Duodenal mucosa (tissue), 2 donors: ENCODE measurements around the gene PXDC1.
"Not testable (repeated sequence)": the region's sequence is repeated elsewhere in the genome, so short reads cannot be mapped to it uniquely, and the experiment has no call there.

ENCODE experiments used
- H3K27ac ChIP-seq: one replicate; pipeline ENCODE4 v1.7.0; 2013; ENCODE audit warnings: low read depth, low read length
- H3K27me3 ChIP-seq, 2 donors: one replicate each; pipeline ENCODE4 v1.7.0; 2013; ENCODE audit warnings: low read length in 2 of 2, control low read depth in 1 of 2; ENCODE audit not compliant: insufficient read depth in 2 of 2, control insufficient read depth in 1 of 2
- H3K36me3 ChIP-seq, 2 donors: one replicate each; pipeline ENCODE4 v1.7.0; 2013; ENCODE audit warnings: low read length in 2 of 2, control low read depth in 1 of 2; ENCODE audit not compliant: insufficient read depth in 2 of 2, control insufficient read depth in 1 of 2
- H3K4me1 ChIP-seq, 2 donors: one replicate each; pipeline ENCODE4 v1.7.0; 2013; ENCODE audit warnings: low read length in 2 of 2, control low read depth in 1 of 2; ENCODE audit not compliant: insufficient read depth in 2 of 2, control insufficient read depth in 1 of 2
- H3K4me3 ChIP-seq, 2 donors: one replicate each; pipeline ENCODE4 v1.7.0; 2013; ENCODE audit warnings: low read length in 2 of 2, low read depth in 1 of 2
- H3K9ac ChIP-seq, 2 donors: one replicate each; pipeline ENCODE4 v1.7.0; 2013; ENCODE audit warnings: low read length in 2 of 2, low read depth in 1 of 2
- H3K9me3 ChIP-seq, 2 donors: one replicate each; pipeline ENCODE4 v1.7.0; 2013; ENCODE audit warnings: low read length in 2 of 2, control low read depth in 1 of 2; ENCODE audit not compliant: control insufficient read depth in 1 of 2

Gene PXDC1

DNA sequence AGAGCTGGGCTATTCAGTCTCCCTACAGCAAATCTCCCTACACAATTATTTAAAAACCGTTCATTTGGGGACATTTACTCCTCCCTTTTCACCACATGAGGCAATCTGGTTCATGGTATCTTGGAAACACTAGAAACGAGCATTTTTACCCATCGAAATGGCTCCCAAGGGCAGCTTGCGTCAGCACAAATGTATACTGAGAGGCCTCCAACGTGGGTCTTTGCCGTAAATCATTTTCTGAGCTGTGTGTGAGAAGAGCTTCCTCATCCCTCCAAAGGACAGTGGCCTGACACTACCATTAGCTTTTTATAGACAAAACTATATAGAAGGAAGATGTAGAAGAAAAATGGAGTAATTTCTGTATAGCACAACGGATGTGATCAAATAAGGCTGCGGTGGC, 30.0 kb upstream of the PXDC1 start:
- Histone ChIP-seq H3K9ac (no peak overlapping the region), H3K4me3 (no peak overlapping the region), H3K36me3 (no peaks in the 10 kb centered on the region), H3K27ac (no peak overlapping the region), H3K9me3 (no peaks in the 10 kb centered on the region), H3K4me1 (no peaks in the 10 kb centered on the region), H3K27me3 (no peaks in the 10 kb centered on the region)

DNA sequence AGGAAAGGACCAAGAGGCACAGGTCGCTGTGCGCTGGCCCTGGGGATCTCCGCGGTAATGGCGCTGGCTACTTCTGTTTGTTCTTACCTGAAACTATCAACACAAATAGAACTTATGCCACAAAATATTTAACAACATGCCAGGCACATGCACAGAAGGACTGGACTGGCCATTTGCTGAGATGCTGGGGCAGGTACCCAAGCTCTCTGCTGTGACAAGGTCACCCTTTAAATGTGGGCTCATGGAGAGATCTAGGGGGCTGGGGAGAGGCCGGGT, 28.0 kb upstream of the PXDC1 start:
- Histone ChIP-seq H3K4me3 (no peak overlapping the region), H3K4me1 (no peaks in the 10 kb centered on the region), H3K9ac (no peak overlapping the region), H3K27ac (no peak overlapping the region), H3K27me3 (no peaks in the 10 kb centered on the region), H3K36me3 (no peaks in the 10 kb centered on the region), H3K9me3 (no peaks in the 10 kb centered on the region)

DNA sequence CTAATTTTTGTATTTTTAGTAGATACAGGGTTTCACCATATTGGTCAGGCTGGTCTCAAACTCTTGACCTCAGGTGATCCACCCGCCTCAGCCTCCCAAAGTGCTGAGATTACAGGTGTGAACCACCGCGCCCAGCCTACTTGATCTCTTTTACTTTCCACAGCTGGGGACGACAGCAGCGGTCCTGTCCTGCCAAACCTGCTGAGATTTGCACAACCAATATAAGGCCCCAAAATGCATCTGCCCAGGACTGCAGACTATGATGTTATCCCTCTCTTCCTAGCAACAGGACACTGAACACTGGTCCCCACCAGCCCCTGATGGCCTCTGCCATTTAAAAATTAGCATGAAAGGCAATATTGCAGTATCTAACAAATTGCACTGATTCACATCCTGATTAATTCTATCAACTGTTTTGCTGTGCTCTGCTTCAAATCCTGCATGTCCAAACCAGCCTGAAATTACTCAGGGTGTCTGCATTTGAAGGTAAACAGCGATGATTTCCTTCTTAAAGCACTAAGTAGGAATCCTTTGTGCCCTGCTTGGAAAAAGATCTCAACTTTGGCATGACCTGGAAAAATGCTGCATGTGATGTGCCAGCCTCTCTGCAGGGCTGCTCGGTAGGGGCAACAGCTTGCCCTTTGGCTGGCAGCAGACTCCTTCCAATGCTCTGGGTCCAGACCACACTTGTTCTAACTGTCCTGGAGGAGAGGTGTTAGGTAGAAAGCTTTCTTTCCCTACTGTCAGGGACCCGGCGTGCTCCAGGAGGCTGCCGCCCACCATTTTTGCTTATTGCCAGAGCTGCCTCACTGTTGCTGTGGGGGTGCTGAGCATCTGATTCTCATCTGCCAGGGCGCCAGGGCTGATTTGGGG, 27.4 kb upstream of the PXDC1 start:
- Histone ChIP-seq H3K27me3 (no peaks in the 10 kb centered on the region), H3K9ac (no peak overlapping the region), H3K36me3 (no peaks in the 10 kb centered on the region), H3K4me3 (no peak overlapping the region), H3K9me3 (no peaks in the 10 kb centered on the region), H3K4me1 (no peaks in the 10 kb centered on the region), H3K27ac (no peak overlapping the region)

DNA sequence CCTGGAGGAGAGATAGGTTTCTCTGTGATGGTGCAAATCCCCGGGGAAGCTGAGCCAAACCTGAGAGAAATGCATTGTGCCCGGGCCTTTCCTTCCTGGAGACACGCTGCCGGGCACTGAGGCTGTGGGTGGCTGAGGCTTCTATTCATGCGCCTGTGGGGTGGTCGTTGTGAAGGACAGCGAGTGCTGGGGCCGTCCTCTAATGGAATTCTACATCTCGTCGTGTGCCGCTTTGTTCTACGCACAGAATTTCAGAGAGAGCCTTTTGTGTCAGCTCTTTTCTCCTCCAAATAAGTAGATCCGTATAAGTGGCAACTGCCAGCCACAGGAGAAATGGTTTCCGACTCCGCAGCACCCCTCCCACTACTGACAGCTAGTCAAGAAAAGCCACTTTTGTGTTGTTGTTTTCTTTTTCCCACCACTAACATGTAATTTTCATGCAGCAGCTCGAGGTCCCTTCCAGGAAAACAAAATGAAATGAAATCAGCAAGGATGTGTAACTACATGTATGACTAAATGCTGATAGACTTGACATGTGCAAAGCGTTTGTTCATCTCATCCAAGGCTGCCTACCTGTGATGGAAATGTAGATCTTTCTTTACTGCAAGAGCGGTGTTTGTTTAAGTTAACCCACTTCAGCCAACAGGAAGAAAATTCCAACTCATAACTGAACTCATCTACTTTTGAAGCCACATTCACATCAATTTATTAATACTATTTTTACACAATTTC, 26.4 kb upstream of the PXDC1 start:
- Histone ChIP-seq H3K4me3 (no peak overlapping the region), H3K4me1 (no peaks in the 10 kb centered on the region), H3K9ac (no peak overlapping the region), H3K36me3 (no peaks in the 10 kb centered on the region), H3K27ac (no peak overlapping the region), H3K9me3 (no peaks in the 10 kb centered on the region), H3K27me3 (no peaks in the 10 kb centered on the region)

DNA sequence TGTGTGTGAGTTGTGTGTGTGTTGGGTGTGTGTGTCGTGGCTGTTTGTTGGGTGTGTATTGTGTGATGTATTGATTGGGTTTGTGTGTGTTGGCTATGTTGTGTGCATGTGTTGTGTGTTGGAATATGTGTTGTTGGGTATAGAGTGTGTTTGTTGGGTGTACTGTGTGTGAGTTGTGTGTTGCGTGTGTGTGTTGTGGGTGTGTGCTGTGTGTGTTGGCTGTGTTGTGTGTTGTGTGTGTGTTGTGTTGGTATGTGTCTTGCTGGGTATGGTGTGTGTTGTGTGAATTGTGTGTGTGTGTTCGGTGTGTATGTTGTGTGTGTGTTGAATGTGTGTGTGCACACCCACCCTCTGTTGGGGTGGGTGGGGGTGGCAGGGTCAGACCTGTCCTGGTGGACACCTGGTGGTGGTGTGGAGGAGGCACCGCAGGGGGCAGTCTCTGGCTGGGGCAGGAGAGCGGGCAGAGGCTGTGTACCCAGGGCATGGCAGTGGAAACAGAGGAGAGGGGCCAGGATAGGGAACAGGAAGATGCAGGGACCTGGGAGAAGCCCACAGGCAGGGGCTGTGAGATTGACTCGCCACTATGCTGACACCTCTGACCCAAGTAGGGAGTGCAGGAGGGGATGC, 25.5 kb upstream of the PXDC1 start:
- Histone ChIP-seq H3K4me3 (no peak overlapping the region), H3K9me3 (no peaks in the 10 kb centered on the region), H3K9ac (no peak overlapping the region), H3K27ac (no peak overlapping the region), H3K4me1 (no peaks in the 10 kb centered on the region), H3K36me3 (no peaks in the 10 kb centered on the region), H3K27me3 (no peaks in the 10 kb centered on the region)

DNA sequence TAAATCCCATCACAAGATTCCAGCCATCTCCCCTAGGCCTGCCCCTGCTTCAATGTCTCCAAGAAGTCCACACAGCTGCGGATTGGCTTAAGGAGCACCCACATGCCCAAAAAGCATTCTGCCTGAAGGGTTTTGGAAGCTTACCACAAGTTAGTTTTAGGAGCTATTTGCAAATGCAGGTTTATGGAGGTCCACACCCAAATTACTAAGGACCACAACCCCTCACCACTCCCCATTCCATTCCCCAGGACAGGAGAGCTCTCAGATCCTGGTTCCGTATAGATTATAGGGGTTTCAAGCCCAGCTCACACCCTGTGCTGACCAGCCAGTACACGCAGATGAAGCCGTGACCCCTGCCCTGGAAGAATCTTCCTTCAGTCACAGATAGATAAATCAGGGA, 24.3 kb upstream of the PXDC1 start:
- Histone ChIP-seq H3K27ac (no peak overlapping the region), H3K4me1 (no peaks in the 10 kb centered on the region), H3K36me3 (no peaks in the 10 kb centered on the region), H3K27me3 (no peaks in the 10 kb centered on the region), H3K9me3 (no peaks in the 10 kb centered on the region), H3K9ac (no peak overlapping the region), H3K4me3 (no peak overlapping the region)

DNA sequence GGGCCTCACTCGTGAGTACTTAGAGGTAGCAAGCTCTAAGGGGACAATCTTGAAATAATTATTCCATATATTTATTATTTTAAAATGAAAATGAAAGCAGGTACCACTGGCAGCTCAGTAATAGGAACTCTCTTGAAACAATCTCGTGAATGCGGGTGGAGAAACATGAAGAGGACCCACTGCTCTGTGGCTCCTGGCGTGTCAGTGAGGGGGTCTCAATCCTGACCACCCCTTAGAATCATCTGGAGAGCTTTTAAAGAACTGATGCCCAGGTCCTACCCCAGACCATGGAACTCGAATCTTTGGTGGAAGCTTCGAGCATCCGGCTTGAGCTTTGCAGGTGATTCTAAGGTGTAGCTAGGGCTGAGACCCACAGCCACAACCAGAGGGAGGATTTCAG, 23.9 kb upstream of the PXDC1 start:
- Histone ChIP-seq H3K27ac (no peak overlapping the region), H3K36me3 (no peaks in the 10 kb centered on the region), H3K4me3 (no peak overlapping the region), H3K27me3 (no peaks in the 10 kb centered on the region), H3K9me3 (no peaks in the 10 kb centered on the region), H3K9ac (no peak overlapping the region), H3K4me1 (no peaks in the 10 kb centered on the region)

DNA sequence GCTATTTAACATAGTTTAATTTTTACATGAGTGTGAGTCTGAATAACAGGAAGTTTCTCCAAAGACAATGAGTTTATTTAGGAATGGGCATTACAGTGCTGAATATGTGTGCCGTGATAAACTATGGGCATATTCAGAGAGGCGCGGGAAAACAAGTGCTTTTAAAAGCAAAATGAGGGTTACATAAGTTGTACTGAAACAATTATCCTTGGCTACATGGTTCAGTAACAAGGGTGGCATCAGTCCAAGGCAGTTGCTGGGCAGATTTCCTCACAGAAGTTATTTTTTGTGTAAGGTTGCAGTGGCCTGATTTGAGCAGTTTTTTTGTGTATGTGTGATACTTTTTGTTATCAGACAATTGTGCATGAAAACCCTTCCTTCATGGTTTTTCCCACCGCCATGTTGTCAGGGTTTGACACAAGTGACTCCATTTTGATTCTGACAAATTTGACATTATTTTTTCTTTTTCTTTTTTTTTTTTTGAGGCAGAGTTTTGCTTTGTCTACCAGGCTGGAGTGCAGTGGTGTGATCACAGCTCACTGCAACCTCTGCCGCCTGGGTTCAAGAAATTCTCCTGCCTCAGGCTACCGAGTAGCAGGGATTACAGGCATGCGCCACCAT, 22.3 kb upstream of the PXDC1 start:
- Histone ChIP-seq H3K27ac (no peak overlapping the region), H3K36me3 (no peaks in the 10 kb centered on the region), H3K27me3 (no peaks in the 10 kb centered on the region), H3K4me3 (no peak overlapping the region), H3K4me1 (no peaks in the 10 kb centered on the region), H3K9me3 (no peaks in the 10 kb centered on the region), H3K9ac (no peak overlapping the region)

DNA sequence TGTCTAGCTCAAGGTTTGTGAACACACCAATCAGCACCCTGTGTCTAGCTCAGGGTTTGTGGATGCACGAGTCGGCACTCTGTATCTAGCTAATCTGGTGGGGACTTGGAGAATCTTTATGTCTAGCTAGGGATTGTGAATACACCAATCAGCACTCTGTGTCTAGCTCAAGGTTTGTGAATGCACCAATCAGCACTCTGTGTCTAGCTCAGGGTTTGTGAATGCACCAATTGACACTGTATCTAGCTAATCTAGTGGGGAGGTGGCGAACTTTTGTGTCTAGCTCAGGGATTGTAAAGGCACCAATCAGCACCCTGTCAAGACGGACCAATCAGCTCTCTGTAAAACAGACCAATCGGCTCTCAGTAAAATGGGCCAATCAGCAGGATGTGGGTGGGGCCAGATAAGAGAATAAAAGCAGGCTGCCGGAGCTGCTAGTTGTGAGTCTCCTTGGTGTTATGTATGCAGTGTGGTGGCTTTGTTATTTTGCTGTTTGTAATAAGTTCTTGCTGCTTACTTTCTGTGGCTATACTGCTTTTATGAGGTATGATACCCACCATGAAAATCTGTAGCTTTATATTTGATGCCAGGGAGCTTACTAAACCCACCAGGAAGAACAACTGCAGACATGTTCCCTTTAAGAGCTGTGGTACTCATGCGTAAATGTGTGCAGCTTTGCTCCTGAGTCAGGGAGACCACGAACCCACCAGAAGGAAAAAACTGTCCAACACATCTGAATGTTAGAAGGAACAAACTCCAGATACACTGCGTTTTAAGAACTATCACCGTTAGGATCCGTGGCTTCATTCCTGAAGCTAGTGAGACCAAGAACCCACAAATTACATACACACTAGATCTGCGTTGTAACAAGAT, 20.9 kb upstream of the PXDC1 start:
- not testable (repeated sequence) for H3K4me3 ChIP-seq, H3K9ac ChIP-seq, H3K9me3 ChIP-seq, H3K4me1 ChIP-seq, H3K27me3 ChIP-seq, H3K27ac ChIP-seq, H3K36me3 ChIP-seq
